ENCODE measurements around the gene TOP1.

Gene TOP1

GRCh38 chr20:41167481-41168253, 139.0 kb downstream of the TOP1 start:
- peak; percentile 36 for ATAC-seq (replicated peaks)
- Mint-ChIP-seq H3K27me3 (no peaks in the 10 kb centered on the region), H3K4me1 (ENCODE audit: low read depth in 2 of 2) (peaks cover 29 to 59% of the 10 kb centered on the region in 2 donors), H3K4me3 (peak overlapping the region in 1 of 2 donors; percentile 44), H3K36me3 (ENCODE audit: insufficient read depth) (peaks cover 90% of the 10 kb centered on the region), H3K9me3 (no peaks in the 10 kb centered on the region), H3K27ac (peak overlapping the region; percentile 73 to 93)
- DNase-seq = no peak

DNA sequence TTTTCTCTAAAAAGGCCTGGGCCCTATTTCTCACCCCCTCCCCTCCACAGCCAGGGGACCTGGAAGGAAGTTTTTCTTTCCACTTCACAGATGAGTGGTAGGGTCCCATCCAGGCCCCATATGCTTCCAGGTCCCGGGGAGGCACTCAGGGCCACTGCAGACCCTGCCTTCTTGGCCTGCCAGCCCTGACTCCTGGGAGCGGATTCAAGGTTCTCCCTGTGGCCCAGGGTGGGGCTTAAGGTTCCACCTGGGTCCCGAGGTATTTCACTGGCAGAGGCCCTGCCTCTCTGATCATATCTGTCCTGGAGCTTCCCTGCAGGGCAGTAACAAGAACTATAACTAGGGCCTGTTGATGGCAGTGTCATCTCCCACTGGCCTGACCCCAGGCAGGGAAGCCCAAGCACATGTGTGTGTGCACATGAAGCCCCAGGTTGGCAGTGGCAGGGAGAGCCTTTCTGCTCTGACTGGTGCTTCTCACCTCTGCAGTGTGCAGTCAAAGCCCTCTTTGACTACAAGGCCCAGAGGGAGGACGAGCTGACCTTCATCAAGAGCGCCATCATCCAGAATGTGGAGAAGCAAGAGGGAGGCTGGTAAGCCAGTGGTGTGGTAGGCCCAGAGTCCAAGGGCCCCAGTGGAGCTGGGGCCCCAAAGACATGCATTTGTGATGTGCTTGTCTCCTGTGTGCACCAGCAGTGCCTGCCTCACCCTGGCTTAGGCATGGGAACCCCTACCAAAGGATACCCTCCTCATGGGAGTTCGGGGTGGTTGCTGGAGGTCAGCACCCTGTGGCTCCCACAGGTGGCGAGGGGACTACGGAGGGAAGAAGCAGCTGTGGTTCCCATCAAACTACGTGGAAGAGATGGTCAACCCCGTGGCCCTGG, 139.9 kb downstream of the TOP1 start:
- DNase-seq (no peak), ATAC-seq (replicated peaks) (no peak)
- peak overlapping the region; percentile 73 to 93 for H3K27ac Mint-ChIP-seq
- H3K9me3 Mint-ChIP-seq = no peaks in the 10 kb centered on the region
- H3K4me3 Mint-ChIP-seq = peak overlapping the region in 1 of 2 donors; percentile 21
- H3K4me1 Mint-ChIP-seq (ENCODE audit: low read depth in 2 of 2) = peaks cover 29 to 58% of the 10 kb centered on the region in 2 donors
- H3K27me3 Mint-ChIP-seq = no peaks in the 10 kb centered on the region
- peaks cover 90% of the 10 kb centered on the region for H3K36me3 Mint-ChIP-seq (ENCODE audit: insufficient read depth)

- peak overlapping the region in 1 of 2 donors; percentile 33 for H3K27ac Mint-ChIP-seq
- ATAC-seq (replicated peaks) (no peak), DNase-seq (no peak)
- no peaks in the 10 kb centered on the region for H3K27me3 Mint-ChIP-seq
- H3K4me1 Mint-ChIP-seq (ENCODE audit: low read depth in 2 of 2) = peaks cover 27 to 54% of the 10 kb centered on the region in 2 donors
- H3K4me3 Mint-ChIP-seq = no peak overlapping the region
- peaks cover 89% of the 10 kb centered on the region for H3K36me3 Mint-ChIP-seq (ENCODE audit: insufficient read depth)
- no peaks in the 10 kb centered on the region for H3K9me3 Mint-ChIP-seq
Measured at GRCh38 chr20:41169162-41169690, 140.6 kb downstream of the TOP1 start.

DNA sequence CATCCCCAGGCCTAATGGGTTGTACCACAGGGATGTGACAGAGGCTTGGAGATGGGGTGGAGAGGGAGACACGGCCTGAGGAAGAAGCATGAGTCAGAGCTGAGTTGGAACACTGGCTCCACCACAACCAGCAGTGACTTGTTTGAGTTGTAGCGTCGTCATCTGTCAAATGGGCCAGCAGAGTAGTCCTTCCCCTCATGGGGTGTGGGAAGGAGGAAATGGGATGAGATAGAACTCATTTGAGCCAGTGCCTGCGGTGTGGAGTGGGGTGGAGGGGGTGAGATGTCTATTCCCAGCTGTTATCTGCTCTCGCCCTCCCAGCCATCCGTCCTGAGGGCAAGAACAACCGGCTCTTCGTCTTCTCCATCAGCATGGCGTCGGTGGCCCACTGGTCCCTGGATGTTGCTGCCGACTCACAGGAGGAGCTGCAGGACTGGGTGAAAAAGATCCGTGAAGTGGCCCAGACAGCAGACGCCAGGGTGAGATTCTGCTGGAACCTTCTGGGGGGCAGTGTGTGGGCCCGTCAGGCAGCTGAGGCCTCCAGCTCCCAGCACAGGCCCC, 141.2 kb downstream of the TOP1 start:
- Mint-ChIP-seq H3K9me3 (no peaks in the 10 kb centered on the region), H3K27me3 (no peaks in the 10 kb centered on the region), H3K4me3 (no peak overlapping the region), H3K4me1 (ENCODE audit: low read depth in 2 of 2) (peaks cover 23 to 52% of the 10 kb centered on the region in 2 donors), H3K27ac (peak overlapping the region; percentile 33 to 80), H3K36me3 (ENCODE audit: insufficient read depth) (peaks cover 89% of the 10 kb centered on the region)
- no peak for DNase-seq
- ATAC-seq (replicated peaks) = no peak

DNA sequence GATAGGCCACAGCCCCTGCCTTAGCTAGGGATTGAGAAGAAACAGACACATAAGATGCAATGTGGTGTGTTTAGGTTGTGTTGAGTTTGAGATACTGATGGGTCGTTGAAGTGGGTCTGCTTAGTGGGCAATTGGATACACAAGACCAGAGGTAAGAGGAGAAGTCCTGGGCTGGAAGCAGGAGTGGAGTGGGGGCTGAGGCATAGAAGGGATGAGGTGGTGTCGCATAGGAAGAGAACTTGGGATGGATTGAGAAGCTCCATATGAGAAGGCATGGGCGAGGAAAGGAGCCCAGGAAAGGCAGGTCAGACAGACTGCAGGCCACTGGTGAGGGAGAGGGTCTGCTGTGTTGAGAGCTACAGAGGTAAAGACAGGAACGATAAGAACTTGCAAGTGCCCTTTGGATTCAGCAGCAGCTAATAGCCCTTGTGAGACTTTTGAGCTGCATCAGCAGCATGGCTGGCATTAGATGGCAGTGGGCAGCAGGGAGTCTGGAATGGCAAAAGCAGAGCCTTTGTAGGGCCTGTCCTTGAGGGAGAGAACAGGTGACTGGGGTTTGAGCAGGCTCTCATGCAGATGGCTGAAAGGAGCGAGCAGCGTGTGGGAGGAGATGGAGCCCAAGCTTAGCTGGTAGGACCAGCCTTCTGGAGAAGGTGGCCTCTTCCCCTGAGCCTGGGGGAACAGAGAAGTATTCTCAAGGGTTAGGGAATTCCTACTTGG, 141.9 kb downstream of the TOP1 start:
- Mint-ChIP-seq H3K4me3 (no peak overlapping the region), H3K9me3 (no peaks in the 10 kb centered on the region), H3K27me3 (no peaks in the 10 kb centered on the region), H3K27ac (peak overlapping the region; percentile 80 to 84), H3K4me1 (ENCODE audit: low read depth in 2 of 2) (peaks cover 23 to 52% of the 10 kb centered on the region in 2 donors), H3K36me3 (ENCODE audit: insufficient read depth) (peaks cover 84% of the 10 kb centered on the region)
- ATAC-seq (replicated peaks) = no peak
- no peak for DNase-seq

DNA sequence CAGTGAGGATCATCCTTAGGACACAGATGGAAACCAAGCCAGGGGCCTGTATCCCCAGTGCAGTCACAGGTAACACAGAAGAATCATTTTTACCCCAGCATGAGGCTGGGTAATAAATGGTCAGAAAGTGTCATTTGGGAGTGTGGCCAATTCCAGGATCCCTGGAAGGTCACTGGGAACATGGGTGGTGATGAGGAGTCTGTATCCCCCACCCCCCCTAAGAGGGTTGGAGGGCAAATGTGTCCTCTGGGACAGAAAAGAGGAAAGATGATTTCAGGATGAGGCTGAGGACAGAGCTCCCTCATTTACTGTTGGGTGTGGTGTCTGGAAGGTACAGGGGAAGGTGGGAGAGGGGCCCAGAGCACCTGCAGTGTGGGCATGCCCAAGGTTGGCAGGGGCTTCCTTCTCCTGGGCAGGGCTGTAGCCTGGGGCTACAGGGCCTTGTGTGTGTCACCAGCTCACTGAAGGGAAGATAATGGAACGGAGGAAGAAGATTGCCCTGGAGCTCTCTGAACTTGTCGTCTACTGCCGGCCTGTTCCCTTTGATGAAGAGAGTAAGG, 143.2 kb downstream of the TOP1 start:
- peaks cover 82% of the 10 kb centered on the region for H3K36me3 Mint-ChIP-seq (ENCODE audit: insufficient read depth)
- DNase-seq (no peak), ATAC-seq (replicated peaks) (no peak)
- H3K9me3 Mint-ChIP-seq = no peaks in the 10 kb centered on the region
- H3K27me3 Mint-ChIP-seq = no peaks in the 10 kb centered on the region
- H3K4me1 Mint-ChIP-seq (ENCODE audit: low read depth in 2 of 2) = peaks cover 22 to 44% of the 10 kb centered on the region in 2 donors
- H3K27ac Mint-ChIP-seq = peak overlapping the region; percentile 80 to 84
- H3K4me3 Mint-ChIP-seq = no peak overlapping the region

DNA sequence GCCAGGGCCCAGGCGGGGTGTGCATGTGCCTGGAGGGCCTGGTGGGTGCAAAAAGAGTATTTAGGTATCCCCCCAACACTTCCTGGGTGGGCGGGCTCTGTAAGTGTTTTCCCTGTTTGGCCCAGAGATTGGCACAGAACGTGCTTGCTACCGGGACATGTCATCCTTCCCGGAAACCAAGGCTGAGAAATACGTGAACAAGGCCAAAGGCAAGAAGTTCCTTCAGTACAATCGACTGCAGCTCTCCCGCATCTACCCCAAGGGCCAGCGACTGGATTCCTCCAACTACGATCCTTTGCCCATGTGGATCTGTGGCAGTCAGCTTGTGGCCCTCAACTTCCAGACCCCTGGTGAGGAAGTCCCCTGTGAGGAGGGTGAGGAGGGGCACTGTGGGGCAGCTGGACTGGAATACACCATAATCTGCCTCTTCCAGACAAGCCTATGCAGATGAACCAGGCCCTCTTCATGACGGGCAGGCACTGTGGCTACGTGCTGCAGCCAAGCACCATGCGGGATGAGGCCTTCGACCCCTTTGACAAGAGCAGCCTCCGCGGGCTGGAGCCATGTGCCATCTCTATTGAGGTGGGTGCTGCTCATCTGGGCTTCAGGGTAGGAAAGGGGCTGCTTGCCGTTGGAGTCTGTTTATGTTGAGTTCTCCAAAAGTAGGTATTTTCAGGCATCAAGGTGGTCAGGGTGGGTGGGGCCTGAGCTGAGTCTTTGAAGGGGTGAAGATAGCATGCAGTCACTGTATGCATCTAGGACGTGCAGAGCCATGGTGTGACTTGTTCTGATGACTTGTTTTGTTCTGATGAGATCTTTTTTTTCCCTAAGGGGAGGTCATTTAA, 143.9 kb downstream of the TOP1 start:
- ATAC-seq (replicated peaks) = peak; percentile 12
- Mint-ChIP-seq H3K9me3 (no peaks in the 10 kb centered on the region), H3K4me1 (ENCODE audit: low read depth in 2 of 2) (peaks cover 15 to 37% of the 10 kb centered on the region in 2 donors), H3K27ac (peak overlapping the region; percentile 74 to 84), H3K27me3 (no peaks in the 10 kb centered on the region), H3K36me3 (ENCODE audit: insufficient read depth) (peaks cover 79% of the 10 kb centered on the region), H3K4me3 (no peak overlapping the region)
- DNase-seq = no peak

DNA sequence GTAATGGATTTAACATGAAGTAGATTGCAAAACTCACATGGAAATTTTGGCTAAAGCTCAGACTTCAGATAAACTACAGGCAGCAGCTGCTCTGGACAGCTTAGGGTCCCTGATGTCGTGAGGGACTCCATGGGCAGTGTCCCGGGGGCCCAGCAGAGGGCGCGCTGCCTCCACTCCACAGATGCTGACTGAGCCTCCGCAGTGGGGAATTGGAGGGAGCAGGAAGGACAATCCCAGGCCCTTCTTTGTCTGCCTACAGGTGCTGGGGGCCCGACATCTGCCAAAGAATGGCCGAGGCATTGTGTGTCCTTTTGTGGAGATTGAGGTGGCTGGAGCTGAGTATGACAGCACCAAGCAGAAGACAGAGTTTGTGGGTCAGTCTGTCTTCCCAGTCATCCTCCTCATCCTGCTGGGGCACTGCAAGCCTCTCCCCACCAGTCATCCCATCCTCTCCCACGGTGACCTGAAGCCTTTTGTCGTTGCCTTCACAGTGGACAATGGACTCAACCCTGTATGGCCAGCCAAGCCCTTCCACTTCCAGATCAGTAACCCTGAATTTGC, 144.6 kb downstream of the TOP1 start:
- peak; percentile 52 to 58 (median 56) for DNase-seq
- ATAC-seq (replicated peaks) = peak; percentile 93
- H3K9me3 Mint-ChIP-seq = no peaks in the 10 kb centered on the region
- H3K27me3 Mint-ChIP-seq = no peaks in the 10 kb centered on the region
- no peak overlapping the region for H3K4me3 Mint-ChIP-seq
- H3K27ac Mint-ChIP-seq = peak overlapping the region; percentile 74 to 75
- H3K4me1 Mint-ChIP-seq (ENCODE audit: low read depth in 2 of 2) = peaks cover 13 to 32% of the 10 kb centered on the region in 2 donors
- H3K36me3 Mint-ChIP-seq (ENCODE audit: insufficient read depth) = peaks cover 71% of the 10 kb centered on the region

GRCh38 chr20:41173791-41174341, 145.2 kb downstream of the TOP1 start:
- peak overlapping the region; percentile 74 to 75 for H3K27ac Mint-ChIP-seq
- DNase-seq = no peak
- no peak overlapping the region for H3K4me3 Mint-ChIP-seq

More at GRCh38 chr20:41173791-41174341, 145.2 kb downstream of the TOP1 start:
- no peak for ATAC-seq (replicated peaks)
- H3K4me1 Mint-ChIP-seq (ENCODE audit: low read depth in 2 of 2) = peaks cover 13 to 29% of the 10 kb centered on the region in 2 donors
- H3K36me3 Mint-ChIP-seq (ENCODE audit: insufficient read depth) = peaks cover 68% of the 10 kb centered on the region
- H3K27me3 Mint-ChIP-seq = no peaks in the 10 kb centered on the region
- H3K9me3 Mint-ChIP-seq = no peaks in the 10 kb centered on the region
